AG04450 (cell line): ENCODE data around the gene TXNDC17. TPM values are rescaled to one million over a fixed set of nuclear protein-coding genes. Genes with fewer than 3 reads are reported as not detected.
A peak's percentile ranks its signal among the peaks of the same experiment; 100 is the strongest.
"Not testable (repeated sequence)": the region's sequence is repeated elsewhere in the genome, so short reads cannot be mapped to it uniquely, and the experiment has no call there.

ENCODE experiments used
- CTCF ChIA-PET: fragments of 300-600, 350-600 bp; formaldehyde crosslinking; extraction: SDS; loops from one replicate; lab custom pipeline; 2022; ENCODE audit warnings: antibody characterized with exemption, inconsistent platforms; lab: Charles Lee
- POLR2A ChIA-PET: fragments of 350-600 bp; formaldehyde crosslinking; extraction: SDS; loops from one replicate; lab custom pipeline; 2021; ENCODE audit warnings: antibody characterized with exemption, inconsistent platforms; lab: Yijun Ruan, JAX
- DNase-seq: peaks from one replicate; pipeline ENCODE4 v3.0.0-alpha.2; 2011; ENCODE audit warnings: low read depth, low spot score
- H3K27ac ChIP-seq: one replicate; pipeline ENCODE4 v1.5.1; 2012; ENCODE audit warnings: low read depth, low read length, control low read depth
- H3K27me3 ChIP-seq: one replicate; pipeline ENCODE4 v1.6.0; 2012; ENCODE audit warnings: low read length; ENCODE audit not compliant: control insufficient read depth, insufficient read depth
- H3K4me3 ChIP-seq: 2 replicates; pipeline ENCODE4 v1.5.1; 2011; ENCODE audit warnings: mild to moderate bottlenecking, low read depth, low read length, control low read depth
- H3K9me3 ChIP-seq: 2 replicates; pipeline ENCODE4 v1.5.1; 2012; ENCODE audit warnings: low read length; ENCODE audit not compliant: control insufficient read depth, insufficient read depth
- CTCF ChIP-seq: IDR thresholded peaks from 2 replicates; pipeline ENCODE4 v1.5.1; 2011; ENCODE audit warnings: low read depth, low read length, control low read depth, inconsistent platforms
- polyA plus RNA-seq: library from polyadenylated mRNA; depleted of rRNA; stranded (reverse); fragments of >200 nt; gene quantifications from 2 replicates; pipeline ENCODE4 v1.2.3, GENCODE V29; 2011

TXNDC17 gene
- polyA plus RNA-seq, 1 experiment, result 320 TPM

GRCh38 chr17:6651919-6652452, 11.1 kb downstream of the TXNDC17 start:
- Histone ChIP-seq H3K27ac (peak overlapping the region; percentile 68), H3K9me3 (peaks cover 17% of the 10 kb centered on the region), H3K27me3 (peaks cover 21% of the 10 kb centered on the region), H3K4me3 (peak overlapping the region; percentile 79)
- ChIA-PET POLR2A (no interaction called here), CTCF (interaction anchor here (1.1 kb wide), 1 partner anchor 13 kb away, joined by 3 read pairs; no protein-coding TSS in a partner anchor)
- DNase-seq, result no peak
- no peak for TF ChIP-seq CTCF

- CTCF ChIA-PET, result no interaction called here
- peaks cover 17% of the 10 kb centered on the region for H3K9me3 ChIP-seq
- no peak for TF ChIP-seq CTCF
- DNase-seq, result no peak
- H3K4me3 ChIP-seq, result no peak overlapping the region
- POLR2A ChIA-PET, result no interaction called here
- peaks cover 31% of the 10 kb centered on the region for H3K27me3 ChIP-seq
- H3K27ac ChIP-seq, result no peak overlapping the region
These were observed 14.2 kb downstream of the TXNDC17 start for GRCh38 chr17:6654841-6655731.

- POLR2A ChIA-PET, H3K27ac ChIP-seq, H3K4me3 ChIP-seq, CTCF ChIA-PET, DNase-seq: not testable (repeated sequence)
- Histone ChIP-seq H3K27me3 (peaks cover 38% of the 10 kb centered on the region), H3K9me3 (peaks cover 17% of the 10 kb centered on the region)
These were observed 15.0 kb downstream of the TXNDC17 start for GRCh38 chr17:6655732-6656361.

- Histone ChIP-seq H3K9me3 (peaks cover 12% of the 10 kb centered on the region), H3K27me3 (peaks cover 41% of the 10 kb centered on the region)
- H3K27ac ChIP-seq, H3K4me3 ChIP-seq, DNase-seq: not testable (repeated sequence)
- POLR2A ChIA-PET, result interaction anchor here (0.5 kb wide), 1 partner anchor 247 kb away, joined by 3 read pairs; no protein-coding TSS in a partner anchor
- CTCF ChIA-PET, result interaction anchor here (0.8 to 1.2 kb wide), 2 partner anchors 10 to 186 kb away, joined by 3 read pairs; no protein-coding TSS in a partner anchor
These were observed 16.2 kb downstream of the TXNDC17 start for GRCh38 chr17:6656797-6657632.

- Histone ChIP-seq H3K9me3 (peaks cover 8% of the 10 kb centered on the region), H3K27me3 (peaks cover 41% of the 10 kb centered on the region), H3K27ac (no peak overlapping the region), H3K4me3 (no peak overlapping the region)
- no peak for DNase-seq
- ChIA-PET CTCF (interaction anchor here (0.8 to 1.2 kb wide), 2 partner anchors 9 to 186 kb away, joined by 3 read pairs; no protein-coding TSS in a partner anchor), POLR2A (interaction anchor here (0.5 kb wide), 1 partner anchor 246 kb away, joined by 3 read pairs; no protein-coding TSS in a partner anchor)
- TF ChIP-seq CTCF, result no peak
These were observed 16.9 kb downstream of the TXNDC17 start for GRCh38 chr17:6657633-6658287.

GRCh38 chr17:6658411-6658810, 17.6 kb downstream of the TXNDC17 start:
- H3K9me3 ChIP-seq, CTCF ChIA-PET, POLR2A ChIA-PET, H3K4me3 ChIP-seq, H3K27ac ChIP-seq, DNase-seq: not testable (repeated sequence)
- H3K27me3 ChIP-seq, result peaks cover 41% of the 10 kb centered on the region
